KG1 (cell line): ENCODE data around the gene SH3BGRL2.
A peak's percentile ranks its signal among the peaks of the same experiment; 100 is the strongest.
"Not testable (repeated sequence)": the region's sequence is repeated elsewhere in the genome, so short reads cannot be mapped to it uniquely, and the experiment has no call there.

ENCODE experiments used
- DNase-seq: peaks from one replicate; lab custom pipeline; 2025; lab: John Stamatoyannopoulos, UW

The SH3BGRL2 gene

DNA sequence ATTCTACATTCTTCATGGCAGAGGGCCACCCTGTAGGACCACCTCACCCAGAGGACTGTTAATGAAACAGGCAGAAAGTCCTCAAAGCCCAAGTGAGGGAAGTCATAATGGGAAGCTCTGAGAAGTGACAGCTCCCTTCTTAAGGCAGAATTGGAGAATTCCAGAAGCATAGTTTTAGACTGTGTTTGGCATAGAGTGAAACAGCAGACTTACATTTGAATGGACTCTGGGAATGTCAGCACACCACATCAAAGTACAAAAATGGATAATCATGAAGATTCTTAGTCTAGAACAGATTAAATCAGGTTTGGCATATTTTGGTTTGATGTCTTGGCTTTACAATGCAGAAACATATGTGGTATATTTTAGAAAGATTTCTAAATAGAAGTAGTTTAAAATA lies 17.9 kb downstream of the SH3BGRL2 start:
- no peak for DNase-seq

DNA sequence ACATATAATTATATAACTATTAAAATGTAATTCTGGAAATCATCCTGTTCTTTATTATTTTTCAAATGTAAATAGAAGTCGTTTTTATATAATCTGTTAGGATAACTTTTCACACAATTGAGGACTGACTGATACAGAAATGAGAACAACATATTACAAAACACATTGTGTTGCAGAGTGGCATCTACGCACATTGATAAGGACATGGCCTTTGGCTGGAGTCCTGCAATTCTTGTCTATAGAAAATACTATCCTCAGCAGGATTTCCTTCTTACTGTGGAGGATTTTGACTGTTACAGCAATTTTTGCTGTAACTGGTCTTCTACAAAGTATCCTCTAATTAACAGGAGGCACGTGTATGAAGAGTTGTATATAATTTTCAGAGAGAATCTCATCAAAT lies 19.8 kb downstream of the SH3BGRL2 start:
- no peak for DNase-seq

DNA sequence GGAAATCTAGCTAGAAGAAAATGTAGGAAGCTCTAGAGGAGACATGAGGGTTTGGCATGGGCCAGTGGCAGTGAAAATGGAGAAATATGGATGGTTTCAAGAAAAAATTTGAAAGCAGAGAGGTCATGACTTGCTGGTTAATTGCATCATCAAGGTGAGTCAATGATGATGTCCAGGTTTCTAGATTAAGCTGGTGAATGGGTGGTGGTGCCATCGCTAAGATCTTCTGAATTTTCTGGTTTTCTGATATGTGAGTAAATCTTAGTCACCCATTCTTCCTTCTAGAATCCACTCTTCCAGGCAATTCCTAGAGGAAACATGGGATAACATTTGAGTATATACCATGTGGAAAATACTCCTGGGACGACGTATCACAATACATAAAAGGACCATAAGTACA lies 25.0 kb downstream of the SH3BGRL2 start:
- DNase-seq = no peak

DNA sequence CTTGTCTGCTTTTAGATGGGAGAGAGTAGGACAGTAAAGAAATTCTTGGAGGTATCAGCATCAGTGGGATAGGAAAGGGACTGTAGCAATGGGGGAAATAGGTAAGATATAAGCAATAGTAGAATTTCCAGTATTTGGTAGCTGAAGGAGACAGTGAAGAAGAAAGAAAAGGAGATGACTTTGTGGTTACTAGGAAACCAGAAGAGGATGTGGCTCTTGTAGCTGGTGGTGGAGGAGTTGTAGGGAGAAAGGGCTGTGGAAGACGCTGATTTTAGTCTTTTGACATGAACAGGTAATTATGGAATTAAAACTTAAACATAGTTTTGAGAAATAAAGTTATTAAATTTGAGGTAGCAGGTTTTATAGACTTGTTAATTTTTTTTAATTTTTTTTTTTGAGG lies 26.1 kb downstream of the SH3BGRL2 start:
- no peak for DNase-seq

DNA sequence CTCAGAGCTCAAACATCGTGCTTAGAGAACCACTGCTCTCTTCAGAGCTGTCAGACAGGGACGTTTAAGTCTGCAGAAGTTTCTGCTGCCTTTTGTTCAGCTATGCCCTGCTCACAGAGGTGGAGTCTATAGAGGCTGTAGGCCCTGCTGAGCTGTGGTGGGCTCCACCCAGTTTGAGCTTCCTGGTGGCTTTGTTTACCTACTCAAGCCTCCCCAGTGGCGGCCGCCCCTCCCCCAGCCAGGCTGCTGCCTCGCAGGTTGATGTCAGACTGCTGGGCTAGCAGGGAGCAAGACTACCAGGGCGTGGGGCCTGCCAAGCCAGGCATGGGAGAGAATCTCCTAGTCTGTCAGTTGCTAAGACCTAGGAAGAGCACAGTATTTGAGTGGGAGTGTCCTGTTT lies 32.5 kb downstream of the SH3BGRL2 start:
- not testable (repeated sequence) for DNase-seq

DNA sequence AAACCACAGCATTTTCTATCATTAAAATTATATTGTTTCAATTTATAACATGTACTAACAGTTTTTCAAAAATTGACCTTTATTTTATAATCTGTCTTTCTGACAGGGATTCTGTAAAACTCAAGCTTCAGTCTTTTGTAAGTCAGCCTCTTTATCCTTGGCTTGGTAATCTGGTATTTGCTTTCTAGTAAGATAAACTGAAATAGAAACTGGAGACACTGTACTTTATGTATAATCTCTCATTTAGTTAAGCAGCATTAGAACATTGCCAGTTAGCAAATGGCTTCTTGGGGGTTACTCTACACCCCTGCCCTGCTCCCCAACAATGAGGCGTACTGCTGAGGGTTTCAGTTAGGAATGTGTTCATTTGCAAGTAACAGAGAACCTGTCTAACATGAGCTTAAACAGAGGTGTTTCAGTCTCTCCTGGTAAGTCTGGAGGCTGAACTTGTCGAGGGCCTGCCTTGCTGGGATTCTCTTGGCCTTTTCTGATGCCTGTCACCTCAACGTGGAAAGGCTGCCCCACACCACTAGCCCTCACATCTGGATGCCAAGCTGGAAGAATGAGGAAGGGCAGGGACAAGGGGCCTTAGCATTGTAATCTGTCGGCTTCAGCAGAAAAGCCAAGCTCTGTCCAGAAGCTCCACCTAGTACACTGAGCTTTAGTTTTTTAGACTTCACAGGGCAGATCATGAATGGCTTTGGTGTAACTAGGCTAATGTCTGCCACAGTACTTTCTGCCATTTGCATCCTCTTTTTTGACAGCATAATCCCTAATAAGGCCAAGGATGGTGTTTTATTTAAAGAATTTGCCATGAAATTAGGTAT lies 34.8 kb downstream of the SH3BGRL2 start:
- no peak for DNase-seq

DNA sequence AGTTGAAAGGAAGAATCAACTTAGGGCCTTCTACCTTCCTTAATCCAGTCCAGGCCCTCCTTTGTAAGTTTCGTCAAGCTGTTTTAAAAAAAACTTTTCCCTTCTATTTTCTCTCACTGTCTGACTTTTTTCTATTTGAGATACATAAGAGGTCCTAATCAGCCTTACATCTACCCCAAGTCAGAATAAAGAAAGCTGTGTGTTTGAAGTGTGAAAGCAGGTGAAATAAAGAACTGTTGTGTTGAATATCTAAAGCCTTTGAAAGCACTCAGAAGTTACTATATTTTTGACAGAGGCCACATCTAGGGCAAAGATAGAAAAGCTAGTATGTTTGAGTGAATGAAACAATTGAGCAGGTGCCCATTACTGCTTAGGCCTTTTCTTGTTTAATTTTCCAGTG lies 35.5 kb downstream of the SH3BGRL2 start:
- DNase-seq = no peak

DNA sequence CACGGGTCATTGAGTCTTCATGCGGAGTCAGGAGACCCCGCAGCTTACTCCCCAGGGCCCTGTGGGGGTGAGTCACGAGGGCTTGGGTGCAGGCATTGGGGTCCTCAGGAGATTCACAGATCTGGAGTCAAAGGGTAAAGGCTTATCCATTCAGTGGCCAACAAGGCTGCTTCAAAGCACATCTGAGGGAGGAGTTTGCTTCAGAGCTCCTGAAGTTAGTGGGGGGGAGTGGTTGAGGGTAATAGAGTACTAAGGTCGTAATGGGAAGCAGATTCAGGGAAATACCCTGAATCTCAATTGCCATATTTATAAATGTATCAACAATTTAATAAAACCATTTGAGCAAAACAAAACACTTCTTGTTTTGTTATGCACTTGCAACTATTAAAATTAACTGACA lies 37.3 kb downstream of the SH3BGRL2 start:
- DNase-seq = no peak

DNA sequence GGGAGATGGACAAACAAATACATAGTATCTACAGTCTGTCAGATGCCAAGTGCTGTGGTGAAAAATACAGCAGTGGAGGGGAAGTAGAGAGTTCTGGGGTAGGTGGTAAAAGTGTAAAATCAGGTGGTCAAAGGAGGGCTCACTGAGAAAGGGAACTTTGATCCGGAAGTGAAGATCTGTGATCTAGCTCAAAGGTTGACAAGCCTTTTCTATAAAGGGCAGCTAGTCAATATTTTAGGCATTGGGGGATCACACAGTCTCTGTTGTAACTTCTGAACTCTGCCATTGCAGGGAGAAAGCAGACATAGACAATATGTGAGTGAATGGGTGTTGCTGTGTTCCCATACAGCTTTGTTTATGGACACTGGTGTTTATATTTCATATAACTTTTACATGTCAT lies 38.6 kb downstream of the SH3BGRL2 start:
- DNase-seq = no peak

DNA sequence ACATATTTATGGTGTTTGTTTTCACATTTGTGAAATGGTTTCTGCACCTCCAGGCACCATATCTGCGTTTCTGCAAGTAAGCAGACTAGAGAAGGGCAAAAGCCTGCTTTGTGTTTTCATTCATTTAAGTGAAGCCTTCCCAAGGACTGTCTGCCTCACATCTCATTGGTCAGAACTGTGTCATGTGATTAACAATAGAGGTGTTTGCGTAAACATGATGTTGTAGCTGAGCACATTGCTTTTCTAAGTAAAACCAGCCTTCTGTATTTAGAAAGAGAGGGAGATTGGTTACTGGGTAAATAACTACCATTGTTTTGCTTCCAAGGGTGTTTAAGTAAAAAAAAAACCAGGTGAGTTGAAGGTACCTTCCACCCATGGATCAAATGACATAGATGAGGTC lies 39.7 kb downstream of the SH3BGRL2 start:
- no peak for DNase-seq

DNA sequence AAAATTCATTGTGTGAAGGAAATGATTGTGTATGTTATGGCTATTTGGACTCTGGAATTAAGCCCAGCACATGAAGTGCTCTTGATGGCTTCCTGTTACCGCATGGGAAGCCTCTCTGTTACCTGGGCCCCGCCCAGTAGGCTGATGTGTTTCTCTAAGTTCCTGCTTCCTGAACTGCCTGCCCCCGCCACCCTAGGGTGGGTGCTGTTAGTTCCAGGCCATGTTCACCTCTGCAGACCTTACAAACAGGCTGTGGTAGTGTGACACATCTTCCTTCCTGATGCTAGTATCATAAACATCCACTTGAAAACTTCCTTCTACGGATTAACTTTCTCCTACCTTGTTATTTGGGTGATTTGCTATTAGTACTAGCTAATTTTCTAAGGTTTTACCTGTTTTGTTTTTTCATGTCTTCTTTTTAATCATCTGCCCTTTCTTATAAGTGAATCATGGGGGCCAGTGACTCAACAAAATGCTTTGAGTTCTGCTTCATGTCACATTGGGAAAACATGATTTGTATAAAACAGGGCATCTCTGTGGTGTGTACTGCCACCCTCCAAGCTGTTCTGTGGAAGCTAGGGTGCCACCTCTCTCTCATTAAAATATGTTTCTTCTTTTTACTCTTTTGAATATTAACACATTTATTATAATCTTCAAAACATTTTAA lies 40.6 kb downstream of the SH3BGRL2 start:
- peak; percentile 7 for DNase-seq

DNA sequence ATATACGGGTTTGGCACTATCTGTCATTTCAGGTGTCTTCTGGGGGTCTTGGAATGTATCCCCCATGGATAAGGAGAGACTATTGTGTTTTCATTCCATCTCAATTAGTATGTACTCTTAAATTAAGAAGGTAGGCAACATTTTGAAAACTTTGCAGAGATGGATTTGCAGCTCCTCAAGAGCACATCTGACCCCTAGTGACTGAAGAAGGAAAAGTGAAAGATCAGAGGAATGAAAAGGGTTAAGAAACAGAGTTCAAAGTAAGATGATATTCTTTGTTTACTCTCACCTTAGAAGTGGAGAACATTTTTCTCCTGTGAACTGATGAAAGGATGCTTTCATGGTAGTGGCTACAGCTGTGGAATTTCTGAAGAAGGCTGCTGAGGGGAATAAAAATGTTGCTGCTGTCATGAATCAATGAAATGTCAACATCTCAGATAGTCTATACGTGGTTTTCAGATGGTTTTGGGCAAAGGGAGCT lies 41.5 kb downstream of the SH3BGRL2 start:
- no peak for DNase-seq

DNA sequence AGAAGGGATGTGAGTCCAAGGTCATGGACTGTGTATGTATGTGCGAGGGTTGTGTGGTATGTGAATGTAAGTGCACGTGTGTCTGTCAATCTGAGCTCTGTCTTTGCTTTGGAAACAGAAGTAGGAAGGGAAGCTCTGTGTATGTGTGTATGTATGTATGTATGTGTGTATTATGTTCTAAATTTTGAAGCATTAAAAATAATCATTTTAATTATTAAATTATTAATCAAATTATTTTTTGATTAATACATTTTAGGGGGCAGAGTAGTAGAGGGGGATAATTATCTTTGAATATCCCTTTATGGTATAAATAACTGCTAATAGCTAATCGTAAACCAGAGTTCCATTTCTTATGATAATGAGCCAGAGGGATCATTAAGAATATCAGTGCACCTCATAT lies 42.8 kb downstream of the SH3BGRL2 start:
- no peak for DNase-seq

DNA sequence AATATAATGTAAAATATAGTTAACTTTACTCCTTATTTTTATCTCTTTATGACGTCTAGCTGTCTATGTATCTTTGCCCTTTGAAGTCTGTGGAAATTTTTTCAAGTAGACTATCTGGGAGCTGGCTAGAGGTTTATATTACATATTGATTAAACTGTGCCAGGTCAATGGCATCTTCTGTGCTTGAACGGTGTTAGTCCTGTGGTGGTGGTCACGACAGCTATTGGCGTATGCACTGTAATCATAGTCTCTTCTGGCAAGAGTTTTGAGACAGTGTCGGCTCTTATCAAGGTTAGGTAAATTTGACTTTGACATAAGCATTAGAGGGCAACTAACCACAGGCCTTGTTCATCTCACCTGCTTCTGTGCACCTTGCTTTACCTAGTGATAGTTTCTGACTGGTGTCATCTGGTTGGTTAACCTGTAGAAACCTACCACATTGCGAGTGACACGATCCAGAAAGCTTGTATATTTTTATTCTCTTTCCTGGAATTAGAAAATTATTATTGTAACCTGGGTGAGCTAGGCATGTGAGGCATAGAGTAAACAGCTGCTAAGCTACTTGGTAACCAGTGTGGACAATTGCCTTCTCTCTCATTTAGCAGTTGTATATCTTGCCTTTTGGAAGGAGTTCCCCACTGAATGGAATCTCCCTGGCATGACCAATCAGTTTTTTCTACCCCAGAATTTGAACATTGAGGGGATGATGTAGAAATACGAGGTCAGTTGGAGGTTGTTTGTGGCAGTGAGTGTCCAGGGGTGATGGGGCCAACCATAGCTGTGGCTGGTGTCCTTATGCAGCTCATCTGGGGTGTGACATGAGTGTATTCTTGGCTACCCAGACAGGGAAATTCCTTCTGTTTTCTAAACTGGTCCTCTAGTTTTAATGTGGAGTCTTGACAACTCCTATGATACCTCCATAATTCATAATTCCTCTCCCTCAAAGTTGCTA lies 45.9 kb downstream of the SH3BGRL2 start:
- DNase-seq = no peak

DNA sequence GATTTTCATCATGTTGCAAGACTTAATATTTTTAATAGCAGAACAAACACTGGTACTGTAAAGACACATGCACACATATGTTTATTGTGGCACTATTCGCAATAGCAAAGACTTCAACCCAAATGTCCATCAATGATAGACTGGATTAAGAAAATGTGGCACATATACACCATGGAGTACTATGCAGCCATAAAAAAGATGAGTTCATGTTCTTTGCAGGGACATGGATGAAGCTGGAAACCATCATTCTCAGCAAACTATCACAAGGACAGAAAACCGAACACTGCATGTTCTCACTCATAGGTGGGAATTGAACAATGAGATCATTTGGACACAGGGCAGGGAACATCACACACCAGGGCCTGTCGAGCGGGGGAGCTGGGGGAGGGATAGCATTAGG lies 51.6 kb downstream of the SH3BGRL2 start:
- DNase-seq = not testable (repeated sequence)

DNA sequence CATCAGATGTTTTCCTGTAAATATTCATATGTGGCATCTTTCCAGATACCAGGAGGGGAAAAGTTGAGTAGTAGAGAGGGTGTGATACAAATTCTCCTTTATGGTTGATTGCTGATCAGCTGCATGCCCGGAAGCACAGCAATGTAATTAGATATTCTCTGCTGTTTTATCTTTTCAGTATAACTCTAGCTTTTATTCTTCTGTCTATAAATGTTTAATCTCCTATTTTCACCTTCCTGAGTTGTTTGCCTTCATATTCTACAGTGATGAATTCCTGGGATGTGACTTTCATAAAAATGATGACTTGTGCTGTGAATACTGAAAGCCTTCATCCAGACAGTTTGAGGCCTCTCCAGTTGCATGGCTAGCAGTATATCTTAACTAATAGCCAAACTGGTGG lies 53.7 kb downstream of the SH3BGRL2 start:
- no peak for DNase-seq

DNA sequence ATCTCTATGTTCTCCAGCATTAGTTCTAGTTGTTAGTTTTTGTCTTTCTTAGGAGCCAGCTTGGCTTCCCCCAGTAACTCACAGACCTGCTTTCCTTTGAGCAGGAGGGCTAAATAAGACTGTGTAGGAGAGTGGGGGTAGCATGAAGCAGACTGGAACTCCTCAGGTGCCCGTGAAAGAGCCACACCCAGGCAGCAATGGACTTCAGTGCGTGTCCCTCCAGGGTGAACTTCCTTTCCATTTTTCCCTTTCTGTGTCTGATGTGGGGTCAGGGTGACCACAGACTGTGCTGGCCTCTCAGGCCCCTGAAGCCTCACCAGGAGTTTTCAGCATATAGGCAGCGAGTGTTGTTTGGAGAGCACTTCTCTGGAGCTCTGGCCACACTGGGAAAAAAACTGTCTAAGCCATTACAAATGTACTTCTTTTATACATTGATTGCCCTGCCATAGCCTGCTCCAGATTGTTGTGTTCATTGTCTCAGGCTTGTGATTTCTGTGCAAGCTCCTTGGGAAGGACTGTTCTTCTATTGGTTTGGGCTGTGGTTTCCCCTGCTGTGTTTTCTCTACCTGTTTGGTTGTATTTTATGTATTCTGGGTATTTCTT lies 55.7 kb downstream of the SH3BGRL2 start:
- no peak for DNase-seq

DNA sequence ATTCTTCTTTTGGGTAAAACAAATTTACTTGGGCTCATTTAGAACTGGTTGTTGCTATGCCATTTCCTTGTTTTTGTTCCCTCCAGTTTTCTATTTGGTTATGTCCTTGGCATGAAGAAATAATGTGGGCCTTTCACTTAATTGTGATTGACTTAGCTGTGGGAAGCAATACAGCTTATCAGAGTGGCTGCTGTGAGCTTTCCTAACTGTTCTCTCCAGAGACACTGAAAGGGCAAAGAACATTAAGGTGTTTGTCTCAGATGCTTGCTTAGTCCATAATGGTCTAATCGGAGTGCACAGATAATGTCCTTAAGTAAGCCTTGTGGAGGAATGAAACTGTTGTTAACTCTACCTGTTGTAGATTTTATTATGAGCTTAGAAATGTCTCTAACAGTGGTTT lies 56.6 kb downstream of the SH3BGRL2 start:
- no peak for DNase-seq

DNA sequence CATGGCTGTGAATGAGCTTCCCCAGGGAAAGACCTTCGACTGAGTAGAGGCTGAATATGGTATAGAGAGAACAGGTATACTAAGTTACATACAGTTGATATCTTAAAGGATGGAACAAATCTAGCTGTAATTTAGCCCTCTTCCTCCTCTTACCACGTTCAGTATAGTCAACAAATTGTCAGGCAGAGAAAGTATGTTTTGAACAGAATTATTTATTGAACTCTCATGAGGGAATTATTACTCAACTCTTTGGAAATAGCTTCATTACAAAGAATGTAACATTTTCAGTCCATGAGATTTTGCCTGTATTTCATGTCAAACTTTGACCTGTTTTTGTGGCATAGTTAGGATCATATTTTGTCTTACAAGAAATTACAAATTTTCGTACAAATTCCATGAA lies 63.0 kb downstream of the SH3BGRL2 start:
- no peak for DNase-seq

DNA sequence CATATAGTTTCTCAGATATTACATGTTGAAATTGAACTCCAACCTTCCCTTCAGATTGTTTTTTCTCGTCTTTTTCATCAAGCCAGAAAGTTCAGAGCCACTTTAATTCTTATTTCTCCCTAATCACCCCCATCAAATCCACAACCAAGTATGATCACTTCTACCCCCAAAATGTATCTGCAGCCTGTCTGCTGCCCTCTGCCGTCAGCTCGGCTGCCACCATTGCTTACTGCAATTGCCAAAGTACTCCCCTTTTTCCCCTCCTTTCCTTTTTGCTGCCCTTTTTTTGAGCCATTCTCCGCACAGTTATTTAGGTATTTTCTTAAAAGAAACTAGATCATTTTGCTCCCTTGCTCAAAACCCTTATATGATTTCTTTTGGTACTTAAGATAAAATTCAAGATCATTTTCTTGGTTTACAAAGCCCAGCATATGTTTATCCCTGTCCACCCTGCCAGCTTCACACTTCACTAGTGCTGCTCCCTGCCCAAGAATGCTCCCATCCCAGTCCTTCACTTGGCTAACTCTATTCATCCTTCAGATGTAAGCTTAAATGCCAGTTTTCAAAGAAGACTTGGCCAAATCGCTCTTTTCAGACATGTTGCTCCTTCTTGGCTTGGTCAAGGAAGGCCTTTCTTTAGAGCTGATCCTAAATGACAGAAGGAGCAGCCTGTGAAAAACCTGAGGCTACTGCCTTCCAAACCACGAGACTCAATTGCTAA lies 63.7 kb downstream of the SH3BGRL2 start:
- no peak for DNase-seq

DNA sequence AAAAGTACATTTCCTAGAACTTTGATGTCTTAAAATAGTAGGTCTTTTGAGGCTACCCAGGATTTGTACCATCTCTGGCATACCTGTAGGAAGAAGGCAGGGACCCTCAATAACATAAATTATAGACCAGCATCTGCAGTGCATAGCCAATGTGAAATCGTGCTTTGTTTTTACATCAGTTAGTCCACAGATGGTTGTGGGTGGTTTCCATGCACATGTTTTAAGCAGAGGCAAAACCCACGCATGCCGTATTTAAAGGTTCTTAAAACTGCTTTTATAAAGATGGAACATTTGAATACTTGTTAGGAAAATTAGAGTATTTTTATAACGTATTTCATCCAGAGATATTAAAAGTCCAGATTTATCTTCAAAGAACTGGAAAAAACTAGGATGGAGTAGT lies 66.3 kb downstream of the SH3BGRL2 start:
- DNase-seq = no peak
